ENCODE measurements around the gene ARFGAP3.

DNA sequence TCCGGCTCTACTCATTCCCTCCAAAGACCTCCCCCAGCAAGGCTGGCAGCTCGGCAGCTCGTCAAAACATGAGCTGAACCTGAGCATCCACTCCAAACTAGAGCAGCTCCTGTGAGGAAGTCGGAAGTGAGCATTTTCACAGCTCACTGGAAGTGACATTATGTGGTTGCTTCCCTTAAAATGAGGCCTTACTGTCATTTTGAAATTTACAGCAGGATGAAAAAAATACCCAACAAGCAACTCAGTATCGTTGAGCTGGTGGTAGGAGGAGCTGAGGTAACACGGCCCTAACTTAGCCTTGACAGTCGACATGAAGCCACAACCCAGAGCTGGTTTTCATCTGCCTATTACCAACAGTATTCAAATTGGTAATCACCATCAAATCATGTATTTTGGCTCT, 38.0 kb upstream of the ARFGAP3 start:
- TF ChIP-seq SIN3A (IDR thresholded peaks at IDR 0.05; ENCODE audit: borderline replicate concordance, low read depth, low read length), result no peak
- TF ChIP-seq YY1 (IDR thresholded peaks at IDR 0.05; ENCODE audit: low read depth), result no peak
- TF ChIP-seq, protein P1, sequence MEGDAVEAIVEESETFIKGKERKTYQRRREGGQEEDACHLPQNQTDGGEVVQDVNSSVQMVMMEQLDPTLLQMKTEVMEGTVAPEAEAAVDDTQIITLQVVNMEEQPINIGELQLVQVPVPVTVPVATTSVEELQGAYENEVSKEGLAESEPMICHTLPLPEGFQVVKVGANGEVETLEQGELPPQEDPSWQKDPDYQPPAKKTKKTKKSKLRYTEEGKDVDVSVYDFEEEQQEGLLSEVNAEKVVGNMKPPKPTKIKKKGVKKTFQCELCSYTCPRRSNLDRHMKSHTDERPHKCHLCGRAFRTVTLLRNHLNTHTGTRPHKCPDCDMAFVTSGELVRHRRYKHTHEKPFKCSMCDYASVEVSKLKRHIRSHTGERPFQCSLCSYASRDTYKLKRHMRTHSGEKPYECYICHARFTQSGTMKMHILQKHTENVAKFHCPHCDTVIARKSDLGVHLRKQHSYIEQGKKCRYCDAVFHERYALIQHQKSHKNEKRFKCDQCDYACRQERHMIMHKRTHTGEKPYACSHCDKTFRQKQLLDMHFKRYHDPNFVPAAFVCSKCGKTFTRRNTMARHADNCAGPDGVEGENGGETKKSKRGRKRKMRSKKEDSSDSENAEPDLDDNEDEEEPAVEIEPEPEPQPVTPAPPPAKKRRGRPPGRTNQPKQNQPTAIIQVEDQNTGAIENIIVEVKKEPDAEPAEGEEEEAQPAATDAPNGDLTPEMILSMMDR (IDR thresholded peaks at IDR 0.05), result no peak
- TF ChIP-seq EZH2phosphoT487 (IDR thresholded peaks at IDR 0.05; ENCODE audit: borderline replicate concordance, low read depth), result no peak
- no peak for TF ChIP-seq SMC3 (IDR thresholded peaks at IDR 0.05; ENCODE audit: low read depth, low read length)
- no peak for TF ChIP-seq TAF1 (IDR thresholded peaks at IDR 0.05; ENCODE audit: borderline replicate concordance, low read depth, low read length)
- TF ChIP-seq, protein P2, sequence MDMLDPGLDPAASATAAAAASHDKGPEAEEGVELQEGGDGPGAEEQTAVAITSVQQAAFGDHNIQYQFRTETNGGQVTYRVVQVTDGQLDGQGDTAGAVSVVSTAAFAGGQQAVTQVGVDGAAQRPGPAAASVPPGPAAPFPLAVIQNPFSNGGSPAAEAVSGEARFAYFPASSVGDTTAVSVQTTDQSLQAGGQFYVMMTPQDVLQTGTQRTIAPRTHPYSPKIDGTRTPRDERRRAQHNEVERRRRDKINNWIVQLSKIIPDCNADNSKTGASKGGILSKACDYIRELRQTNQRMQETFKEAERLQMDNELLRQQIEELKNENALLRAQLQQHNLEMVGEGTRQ (IDR thresholded peaks at IDR 0.05; ENCODE audit: borderline replicate concordance, low read depth, low read length), result no peak
- no peak for TF ChIP-seq TCF12 (IDR thresholded peaks at IDR 0.05)

All from SK-N-SH (cell line).